SH-SY5Y (cell line): ENCODE measurements around the gene FKBP1A.

Experiments
- GATA2 ChIP-seq: IDR thresholded peaks from 2 replicates; pipeline ENCODE4 v1.6.1; 2011; ENCODE audit warnings: mild to moderate bottlenecking, low read depth, low read length
- GATA3 ChIP-seq: IDR thresholded peaks from 2 replicates; pipeline ENCODE4 v1.6.1; 2011; ENCODE audit warnings: low read depth, mild to moderate bottlenecking, low read length, moderate library complexity

DNA sequence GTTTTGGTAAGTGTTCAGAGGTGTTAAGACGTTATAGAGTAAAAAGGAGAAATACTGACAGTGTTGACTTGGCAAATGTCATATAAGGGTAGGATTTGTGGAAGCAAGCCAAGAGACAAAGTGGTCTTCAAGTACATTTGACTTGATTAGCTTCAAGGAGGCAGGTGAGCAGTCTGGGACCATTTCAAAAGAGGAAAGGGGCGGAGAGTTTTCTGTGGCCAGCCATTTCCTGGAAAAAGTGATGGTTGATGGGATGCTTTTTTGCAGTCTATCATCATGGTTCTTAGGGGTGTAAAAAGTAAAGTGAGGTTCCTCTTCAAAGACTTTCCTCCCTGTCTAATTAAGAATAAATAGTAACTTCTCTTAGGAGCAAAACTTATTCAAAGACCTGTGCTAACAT lies 28.7 kb downstream of the FKBP1A start:
- no peak for TF ChIP-seq GATA2
- TF ChIP-seq GATA3 = no peak
